Cortex of kidney (tissue), 1 donor: ENCODE measurements around the gene TIMM17A.

Source experiments
- DNase-seq: peaks from one replicate; lab custom pipeline; 2025; lab: John Stamatoyannopoulos, UW

Gene TIMM17A

DNA sequence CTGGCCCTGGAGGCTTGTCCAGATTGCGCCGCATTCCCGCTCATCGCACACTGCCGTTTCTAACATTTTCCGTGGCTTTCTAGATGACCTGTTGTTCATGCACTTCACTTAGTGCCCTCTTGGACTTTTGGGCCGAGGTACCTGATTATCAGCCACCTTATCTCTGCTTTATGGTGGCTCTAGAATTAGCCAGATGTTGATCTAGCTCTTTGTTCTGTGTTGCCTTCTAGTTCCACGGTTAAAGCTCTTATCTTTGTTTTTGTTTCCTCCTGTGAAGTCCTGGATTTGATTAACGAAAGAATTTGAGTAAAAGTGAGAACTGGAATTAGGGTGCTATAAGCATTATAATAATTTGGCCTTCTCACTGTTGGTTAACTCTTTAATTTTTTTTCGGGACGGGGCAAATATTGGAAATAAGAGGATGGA is 28.1 kb downstream of the TIMM17A start:
- no peak for DNase-seq

DNA sequence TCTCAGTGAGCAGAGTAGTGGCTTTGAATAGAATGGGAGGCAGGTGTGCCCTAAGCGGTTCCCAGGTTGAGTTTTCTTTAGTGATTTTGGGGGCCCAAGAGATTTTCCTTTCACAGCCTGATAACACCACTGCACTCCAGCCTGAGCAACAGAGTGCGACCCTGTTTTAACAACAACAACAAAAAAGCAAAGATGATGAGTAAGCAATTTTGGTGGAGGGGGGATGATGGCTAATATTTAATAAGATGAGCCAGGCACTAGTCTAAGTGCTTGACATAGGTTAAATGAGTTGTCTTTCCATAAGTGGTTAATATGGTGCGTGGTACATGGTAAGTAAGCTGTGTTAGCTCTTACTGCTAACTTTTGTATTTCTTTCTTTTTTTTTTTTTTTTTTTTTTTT is 29.1 kb downstream of the TIMM17A start:
- no peak for DNase-seq

GRCh38 chr1:201985355-201985754 is 30.1 kb downstream of the TIMM17A start:
- no peak for DNase-seq

GRCh38 chr1:201988601-201989000 is 33.3 kb downstream of the TIMM17A start:
- DNase-seq = no peak

DNA sequence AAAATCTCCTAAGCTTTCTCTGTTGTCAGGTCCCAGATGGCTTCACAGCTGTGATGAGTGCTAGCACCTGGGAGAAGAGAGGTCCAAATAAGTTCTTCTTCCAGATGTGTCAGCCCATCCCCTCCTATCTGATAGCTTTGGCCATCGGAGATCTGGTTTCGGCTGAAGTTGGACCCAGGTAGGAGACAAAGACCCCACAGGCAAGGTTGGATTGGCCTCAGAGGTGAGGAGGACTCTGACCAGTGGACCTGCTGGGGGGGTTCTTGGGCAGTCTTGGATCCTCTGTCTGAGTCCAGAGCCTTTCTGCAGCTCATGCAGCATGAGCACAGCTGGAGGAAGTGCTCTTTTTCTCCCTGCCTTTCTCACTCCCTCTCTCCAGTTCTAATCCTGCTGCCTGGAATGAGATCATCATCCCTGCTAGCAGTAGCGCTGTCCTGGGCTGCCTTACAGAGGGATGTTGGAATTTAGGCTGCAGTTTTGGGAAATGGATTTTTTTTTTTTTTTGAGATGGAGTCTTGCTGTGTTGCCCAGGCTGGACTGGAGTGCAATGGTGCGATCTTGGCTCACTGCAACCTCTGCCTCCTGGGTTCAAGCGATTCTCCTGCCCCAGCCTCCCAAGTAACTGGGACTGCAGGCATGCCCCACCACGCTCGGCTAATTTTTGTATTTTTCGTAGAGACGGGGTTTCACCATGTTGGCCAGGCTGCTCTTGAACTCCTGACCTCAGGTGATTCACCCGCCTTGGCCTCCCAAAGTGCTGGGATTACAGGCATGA is 34.2 kb downstream of the TIMM17A start:
- DNase-seq = no peak

DNA sequence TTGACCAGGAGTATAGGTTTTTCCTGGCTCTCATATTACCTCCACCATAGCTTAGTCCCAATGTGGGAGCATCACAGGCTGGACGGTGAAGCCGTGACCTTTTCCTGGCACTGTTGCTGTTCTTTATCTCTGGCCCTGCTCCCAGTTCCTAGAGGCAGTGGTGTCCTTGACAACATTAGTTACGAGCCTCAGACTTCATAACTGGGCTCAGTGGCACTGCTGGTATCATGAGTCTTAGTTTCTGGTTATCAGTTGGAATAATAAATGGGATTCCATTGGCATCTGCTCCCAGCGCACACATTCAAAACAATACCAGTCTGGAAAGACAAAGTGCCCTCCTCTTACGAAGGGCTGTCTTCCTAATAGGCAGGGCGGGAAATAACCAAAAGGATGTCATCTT is 35.1 kb downstream of the TIMM17A start:
- DNase-seq = no peak

DNA sequence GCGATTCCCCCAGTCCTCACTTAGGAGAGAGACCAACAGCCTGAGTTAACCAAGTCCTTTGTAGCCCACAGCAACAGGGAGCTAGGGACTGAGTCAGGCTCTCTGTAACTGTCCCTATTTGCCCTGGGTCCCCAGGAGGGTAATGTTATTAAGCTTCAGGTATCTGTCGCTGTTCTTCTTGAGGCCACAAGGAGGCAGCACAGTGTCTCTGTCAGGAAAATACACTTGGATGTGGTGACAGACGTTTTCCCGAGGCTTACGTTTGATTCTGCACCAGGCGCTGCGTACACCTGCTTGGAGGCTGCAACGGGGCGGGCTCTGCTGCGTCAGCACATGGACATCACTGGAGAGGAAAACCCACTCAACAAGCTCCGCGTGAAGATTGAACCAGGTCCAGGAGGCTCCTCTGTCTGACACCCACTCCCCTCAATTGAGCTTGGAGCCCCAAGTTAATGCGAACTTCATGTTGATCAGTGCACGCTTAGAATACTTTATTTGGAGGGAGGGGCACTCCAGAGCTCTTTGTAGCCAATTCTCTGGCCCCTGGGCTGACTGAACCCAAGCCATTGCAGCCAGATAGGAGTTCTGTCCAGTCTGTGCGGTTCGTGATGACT is 44.4 kb downstream of the TIMM17A start:
- no peak for DNase-seq

DNA sequence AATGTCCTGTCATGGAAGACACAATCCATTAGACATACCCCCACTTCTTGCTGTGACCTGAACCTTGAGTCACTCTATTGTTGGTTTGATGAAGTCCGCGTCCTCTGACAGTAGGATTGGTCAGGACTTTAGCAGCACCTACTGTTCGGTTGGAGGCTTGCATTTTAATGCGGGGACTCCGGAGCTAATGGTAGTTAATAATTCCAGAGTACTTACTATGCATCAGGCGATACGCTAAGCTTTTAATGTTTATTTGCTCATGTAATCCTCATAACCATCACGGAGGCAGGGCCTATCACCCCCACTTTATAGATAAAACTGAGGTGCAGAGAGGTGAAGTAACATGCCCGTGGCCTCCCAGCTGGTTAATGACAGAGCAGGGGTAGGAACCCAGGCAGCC is 47.2 kb downstream of the TIMM17A start:
- DNase-seq = no peak

DNA sequence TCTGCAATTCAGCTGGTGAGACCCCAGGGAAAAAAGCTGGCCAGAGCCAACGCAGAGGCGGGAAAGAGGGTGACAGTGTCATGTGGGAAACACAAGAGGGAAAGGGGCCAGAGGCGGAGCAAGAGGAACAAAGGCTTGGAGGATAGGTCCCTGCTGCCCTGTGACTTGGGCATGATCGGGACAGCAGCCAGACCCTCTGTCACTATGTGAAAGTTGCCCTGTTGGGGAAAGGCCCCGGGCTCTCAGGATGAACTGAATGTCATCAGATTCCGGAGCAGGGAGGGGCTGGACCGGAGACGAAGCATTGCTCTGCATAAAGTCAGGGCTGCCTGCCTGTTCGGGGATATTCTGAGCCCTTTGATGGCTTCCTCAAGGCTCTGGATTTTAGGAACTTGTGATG is 49.4 kb downstream of the TIMM17A start:
- DNase-seq = no peak

DNA sequence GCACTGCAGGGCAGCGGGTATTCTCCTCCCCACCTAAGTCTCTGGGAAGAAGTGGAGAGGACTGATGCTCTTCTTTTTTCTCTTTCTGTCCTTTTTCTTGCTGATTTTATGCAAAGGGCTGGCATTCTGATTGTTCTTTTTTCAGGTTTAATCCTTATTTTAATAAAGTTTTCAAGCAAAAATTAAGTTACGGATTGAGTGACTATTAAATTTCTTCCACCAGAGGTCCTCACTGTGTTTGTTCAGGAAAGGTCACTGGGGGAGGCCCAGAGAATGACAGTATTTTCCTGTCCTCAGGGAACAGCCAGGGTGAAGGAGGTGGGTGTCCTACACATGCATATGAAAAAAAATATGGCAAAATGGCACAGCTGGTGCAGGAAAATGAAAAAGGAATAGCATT is 50.7 kb downstream of the TIMM17A start:
- no peak for DNase-seq

DNA sequence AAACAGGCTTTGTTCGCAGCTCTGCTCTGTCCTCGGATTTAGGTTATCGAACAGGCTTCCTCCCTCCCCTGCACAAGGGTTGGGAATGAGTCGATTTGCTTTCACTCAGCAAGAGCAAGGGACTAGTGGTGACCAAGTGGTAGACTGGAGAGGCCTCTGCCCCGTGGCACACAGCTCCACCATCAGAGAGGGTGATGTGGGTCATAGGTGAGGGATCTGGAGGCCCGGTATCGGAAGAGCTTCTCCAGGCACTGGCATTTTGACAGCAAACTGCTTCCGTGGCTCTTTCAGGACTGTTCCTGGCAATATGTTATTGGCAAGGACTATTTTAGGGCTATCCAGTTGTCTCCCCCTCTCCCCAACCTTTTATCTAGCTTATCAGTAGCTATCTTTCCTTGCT is 52.0 kb downstream of the TIMM17A start:
- no peak for DNase-seq

DNA sequence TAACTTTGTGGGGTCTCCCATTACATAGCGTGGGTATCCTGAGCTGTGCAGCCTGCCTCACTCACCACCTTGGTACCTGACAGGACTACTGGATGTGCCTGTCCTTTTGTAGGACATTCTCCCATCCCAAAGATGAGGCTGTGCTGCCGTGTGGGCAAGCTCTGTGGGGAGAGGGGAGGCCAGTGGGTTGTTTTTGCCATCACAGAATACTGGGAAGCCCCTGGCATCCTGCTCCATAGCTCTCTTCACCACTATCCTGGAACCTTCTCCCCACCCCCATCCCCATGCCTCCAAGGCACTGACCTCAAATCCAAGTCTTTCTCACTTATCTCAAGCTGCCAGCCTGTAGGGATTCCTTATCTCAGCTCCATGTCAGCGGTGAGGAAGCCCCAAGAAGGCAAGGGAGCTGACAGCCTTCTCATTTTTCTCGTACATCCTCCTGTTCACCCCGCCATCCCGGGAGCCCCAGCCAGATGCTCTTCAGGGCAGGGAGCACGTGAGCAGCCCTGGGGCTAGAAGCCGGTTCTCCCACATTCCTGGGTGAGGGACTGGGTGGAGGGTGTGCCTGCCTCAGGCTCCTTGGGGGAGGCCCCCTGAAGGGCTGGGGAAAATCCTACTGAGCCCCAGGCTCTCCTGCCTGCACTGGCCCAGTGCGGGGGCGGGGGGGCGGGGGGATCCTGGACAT is 52.6 kb downstream of the TIMM17A start:
- DNase-seq = no peak

GRCh38 chr1:202009326-202010179 is 54.2 kb downstream of the TIMM17A start:
- no peak for DNase-seq

- DNase-seq = no peak
Measured at GRCh38 chr1:202010180-202011015, 55.1 kb downstream of the TIMM17A start, which contains the start of gene ELF3. Gene ELF3 (plus strand): TSS chr1:202010587. CDS start chr1:202011137, 550 bp downstream.

- DNase-seq = no peak
Measured at GRCh38 chr1:202011994-202012393, 56.7 kb downstream of the TIMM17A start.

- no peak for DNase-seq
Measured at GRCh38 chr1:202012544-202013478, 57.5 kb downstream of the TIMM17A start.

DNA sequence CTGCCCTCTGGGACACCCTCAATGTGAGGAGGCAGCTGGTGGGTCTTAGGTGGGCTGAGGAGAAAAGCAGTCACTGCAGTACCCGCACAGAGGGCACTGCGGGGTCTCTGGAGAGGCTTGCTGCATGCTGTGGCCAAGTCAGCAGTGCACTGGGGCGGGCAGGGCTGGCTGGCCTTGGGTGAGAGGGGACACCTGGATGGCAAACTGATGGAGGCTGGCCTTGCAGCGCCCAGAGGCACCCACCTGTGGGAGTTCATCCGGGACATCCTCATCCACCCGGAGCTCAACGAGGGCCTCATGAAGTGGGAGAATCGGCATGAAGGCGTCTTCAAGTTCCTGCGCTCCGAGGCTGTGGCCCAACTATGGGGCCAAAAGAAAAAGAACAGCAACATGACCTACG is 58.3 kb downstream of the TIMM17A start:
- no peak for DNase-seq

GRCh38 chr1:202014060-202014459 is 58.8 kb downstream of the TIMM17A start:
- DNase-seq = no peak

GRCh38 chr1:202014915-202015661 is 59.8 kb downstream of the TIMM17A start:
- DNase-seq = no peak

DNA sequence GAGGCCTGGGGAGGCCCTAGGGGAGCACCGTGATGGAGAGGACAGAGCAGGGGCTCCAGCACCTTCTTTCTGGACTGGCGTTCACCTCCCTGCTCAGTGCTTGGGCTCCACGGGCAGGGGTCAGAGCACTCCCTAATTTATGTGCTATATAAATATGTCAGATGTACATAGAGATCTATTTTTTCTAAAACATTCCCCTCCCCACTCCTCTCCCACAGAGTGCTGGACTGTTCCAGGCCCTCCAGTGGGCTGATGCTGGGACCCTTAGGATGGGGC is 60.3 kb downstream of the TIMM17A start:
- no peak for DNase-seq
